H1 (cell line): ENCODE results near the gene DDR1. TPM values are rescaled to one million over a fixed set of nuclear protein-coding genes. Genes with fewer than 3 reads are reported as not detected.

Experiments used
- CTCF ChIA-PET: fragments of 300-600 bp; sonication (Branson Sonifier 250); formaldehyde crosslinking; loops from one replicate; lab custom pipeline; 2021; ENCODE audit not compliant: partially characterized antibody; lab: Charles Lee
- POLR2A ChIA-PET: fragments of 300-600 bp; sonication (Branson Sonifier 250); formaldehyde crosslinking; loops from one replicate; lab custom pipeline; 2021; ENCODE audit warnings: inconsistent platforms; ENCODE audit not compliant: partially characterized antibody; lab: Charles Lee
- DNase-seq, 2 experiments: peaks; one replicate each; pipeline versions ENCODE4 v3.0.0 to v3.0.0-alpha.2; 2010 to 2022; ENCODE audit warnings: low spot score in 2 of 2, low read depth in 1 of 2, mixed read lengths in 1 of 2
- FAIRE-seq: peaks from 2 replicates; lab custom pipeline; 2011; peaks lifted over from hg19 to GRCh38; lab: Jason Lieb, UNC
- H2AFZ ChIP-seq: 2 replicates; pipeline ENCODE4 v1.8.1; 2012; ENCODE audit warnings: low read length, inconsistent platforms
- H2AK5ac ChIP-seq: 2 replicates; pipeline ENCODE4 v1.6.1; 2013; ENCODE audit warnings: low read depth, low read length
- H2BK120ac ChIP-seq: replicated peaks from 2 replicates; pipeline ENCODE3; 2013; ENCODE audit warnings: low read depth, low read length, inconsistent platforms
- H2BK12ac ChIP-seq: 2 replicates; pipeline ENCODE4 v1.6.1; 2013; ENCODE audit warnings: low read depth, low read length
- H2BK15ac ChIP-seq: 2 replicates; pipeline ENCODE4 v1.6.1; 2013; ENCODE audit warnings: low read length
- H2BK20ac ChIP-seq: 2 replicates; pipeline ENCODE4 v1.6.1; 2013; ENCODE audit warnings: low read length
- H2BK5ac ChIP-seq: 2 replicates; pipeline ENCODE4 v1.6.1; 2013; ENCODE audit warnings: low read depth, low read length
- H3K14ac ChIP-seq: 2 replicates; pipeline ENCODE4 v1.6.1; 2013; ENCODE audit warnings: inconsistent platforms; ENCODE audit not compliant: insufficient read length
- H3K18ac ChIP-seq: 2 replicates; pipeline ENCODE4 v1.6.1; 2013; ENCODE audit warnings: low read length; ENCODE audit errors: extremely low read depth
- H3K23ac ChIP-seq: 2 replicates; pipeline ENCODE4 v1.6.1; 2013; ENCODE audit warnings: inconsistent platforms; ENCODE audit not compliant: insufficient read length
- H3K23me2 ChIP-seq: 2 replicates; pipeline ENCODE4 v1.6.1; 2013; ENCODE audit warnings: low read depth, low read length
- H3K27ac ChIP-seq: 2 replicates; pipeline ENCODE4 v1.6.1; 2011; ENCODE audit warnings: low read depth, low read length, inconsistent platforms
- H3K27me3 ChIP-seq, 4 experiments: replicated peaks in 1 of 4; 1 replicate in 1 of 4; 2 replicates in 3 of 4; pipeline versions ENCODE4 v1.6.1 to v1.8.1; 2011 to 2013; ENCODE audit warnings: low read length in 3 of 4, mild to moderate bottlenecking in 3 of 4, inconsistent platforms in 2 of 4, mixed read lengths in 2 of 4, moderate library complexity in 1 of 4; ENCODE audit not compliant: control insufficient read depth in 3 of 4, insufficient read depth in 3 of 4; ENCODE audit errors: extremely low read depth in 1 of 4
- H3K36me3 ChIP-seq, 4 experiments: 2 replicates each; pipeline versions ENCODE4 v1.6.1 to v1.8.1; 2011 to 2013; ENCODE audit warnings: mild to moderate bottlenecking in 4 of 4, low read length in 3 of 4, moderate library complexity in 2 of 4, control low read depth in 1 of 4, inconsistent platforms in 1 of 4; ENCODE audit not compliant: insufficient read depth in 4 of 4, control insufficient read depth in 2 of 4
- H3K4ac ChIP-seq: replicated peaks from 2 replicates; pipeline ENCODE3; 2013; ENCODE audit warnings: low read length, low read depth, mixed read lengths, inconsistent platforms; ENCODE audit not compliant: insufficient read length
- H3K4me1 ChIP-seq, 4 experiments: replicated peaks in 1 of 4; 1 replicate in 1 of 4; 2 replicates in 3 of 4; pipeline versions ENCODE4 v1.6.1 to v1.8.1; 2011 to 2013; ENCODE audit warnings: low read length in 3 of 4, inconsistent platforms in 2 of 4, mixed read lengths in 1 of 4; ENCODE audit not compliant: insufficient read depth in 4 of 4, control insufficient read depth in 3 of 4
- H3K4me2 ChIP-seq, 2 experiments: 2 replicates each; pipeline versions ENCODE4 v1.6.1 to v1.8.1; 2011 to 2013; ENCODE audit warnings: low read depth in 2 of 2, low read length in 2 of 2, control low read depth in 1 of 2, inconsistent platforms in 1 of 2, mild to moderate bottlenecking in 1 of 2; ENCODE audit not compliant: insufficient read depth in 1 of 2
- H3K4me3 ChIP-seq, 4 experiments: fragments of 200-600, 300-600 bp in 1 of 4; sonication (generic), shearing (Covaris generic), sonication (Bioruptor Twin) in 1 of 4; 2 replicates each; pipeline versions ENCODE4 v1.5.1 to v1.8.1; 2011 to 2016; ENCODE audit warnings: low read length in 4 of 4, low read depth in 3 of 4, control low read depth in 2 of 4, inconsistent platforms in 2 of 4, mild to moderate bottlenecking in 2 of 4, mixed read lengths in 1 of 4, moderate library complexity in 1 of 4; ENCODE audit not compliant: insufficient read depth in 2 of 4; ENCODE audit errors: extremely low read depth in 1 of 4
- H3K56ac ChIP-seq: replicated peaks from 2 replicates; pipeline ENCODE3; 2013; ENCODE audit warnings: low read depth, mild to moderate bottlenecking, mixed read lengths, low read length, inconsistent platforms; ENCODE audit not compliant: insufficient read length
- H3K79me1 ChIP-seq: 2 replicates; pipeline ENCODE4 v1.6.1; 2013; ENCODE audit warnings: low read depth, low read length, control low read depth
- H3K79me2 ChIP-seq, 2 experiments: 2 replicates each; pipeline versions ENCODE4 v1.6.1 to v1.8.1; 2012 to 2013; ENCODE audit warnings: low read length in 2 of 2, mild to moderate bottlenecking in 2 of 2, inconsistent platforms in 1 of 2; ENCODE audit not compliant: insufficient read depth in 2 of 2, control insufficient read depth in 1 of 2
- H3K9ac ChIP-seq, 4 experiments: replicated peaks in 1 of 4; 1 replicate in 1 of 4; 2 replicates in 3 of 4; pipeline versions ENCODE4 v1.6.1 to v1.8.1; 2011 to 2013; ENCODE audit warnings: low read depth in 3 of 4, low read length in 3 of 4, control low read depth in 2 of 4, mild to moderate bottlenecking in 2 of 4, moderate library complexity in 2 of 4, inconsistent platforms in 1 of 4; ENCODE audit errors: extremely low read depth in 1 of 4
- H3K9me3 ChIP-seq, 2 experiments: 2 replicates each; pipeline versions ENCODE4 v1.6.1 to v1.8.1; 2012 to 2013; ENCODE audit warnings: mild to moderate bottlenecking in 2 of 2, moderate library complexity in 2 of 2, control low read depth in 1 of 2, inconsistent platforms in 1 of 2, low read depth in 1 of 2, low read length in 1 of 2, mixed read lengths in 1 of 2; ENCODE audit not compliant: insufficient read depth in 2 of 2
- H4K20me1 ChIP-seq, 2 experiments: replicated peaks in 1 of 2; 2 replicates each; pipeline versions ENCODE3 to v1.8.1; 2011 to 2013; ENCODE audit warnings: inconsistent platforms in 2 of 2, low read length in 2 of 2, mild to moderate bottlenecking in 1 of 2; ENCODE audit not compliant: insufficient read depth in 2 of 2, control insufficient read depth in 1 of 2
- H4K5ac ChIP-seq: 2 replicates; pipeline ENCODE4 v1.6.1; 2013; ENCODE audit warnings: low read length, low read depth, mixed read lengths, inconsistent platforms; ENCODE audit not compliant: insufficient read length
- H4K8ac ChIP-seq: 2 replicates; pipeline ENCODE4 v1.8.0; 2013; ENCODE audit warnings: mild to moderate bottlenecking, moderate library complexity, low read length, inconsistent platforms; ENCODE audit not compliant: insufficient read depth; ENCODE audit errors: extremely low read depth
- H4K91ac ChIP-seq: replicated peaks from 2 replicates; pipeline ENCODE3; 2013; ENCODE audit warnings: low read length, mixed read lengths, inconsistent platforms; ENCODE audit not compliant: insufficient read length
- BACH1 ChIP-seq: IDR thresholded peaks from 2 replicates; pipeline ENCODE4 v1.6.1; 2012; ENCODE audit warnings: low read length, improper control_type of control experiment
- BCL11A ChIP-seq, 2 experiments: IDR thresholded peaks; one replicate each; pipeline ENCODE4 v1.6.1; 2011; ENCODE audit warnings: low read depth in 2 of 2, low read length in 2 of 2, mild to moderate bottlenecking in 2 of 2
- EZH2 ChIP-seq: fragments of 200-600 bp; sonication (generic); IDR thresholded peaks from 2 replicates; pipeline ENCODE4 v1.7.1; 2012; ENCODE audit warnings: low read depth, mild to moderate bottlenecking, moderate library complexity, low read length, inconsistent platforms; ENCODE audit not compliant: severe bottlenecking
- POLR2AphosphoS5 ChIP-seq: IDR thresholded peaks from 2 replicates; pipeline ENCODE4 v1.6.1; 2011; ENCODE audit warnings: low read depth, low read length
- RBBP5 ChIP-seq: IDR thresholded peaks from 2 replicates; pipeline ENCODE4 v1.7.1; 2012; ENCODE audit warnings: low read depth, mild to moderate bottlenecking, inconsistent platforms, low read length, moderate library complexity, borderline replicate concordance
- SIX5 ChIP-seq: IDR thresholded peaks from 2 replicates; pipeline ENCODE4 v1.6.1; 2011; ENCODE audit warnings: mild to moderate bottlenecking, low read depth, low read length
- SP1 ChIP-seq: IDR thresholded peaks from 2 replicates; pipeline ENCODE4 v1.6.1; 2011; ENCODE audit warnings: low read depth, low read length
- SRF ChIP-seq: IDR thresholded peaks from 2 replicates; pipeline ENCODE4 v1.6.1; 2011; ENCODE audit warnings: mild to moderate bottlenecking, low read depth, low read length, moderate library complexity
- TAF7 ChIP-seq: optimal IDR thresholded peaks from 2 replicates; pipeline ENCODE3; 2011; ENCODE audit warnings: low read depth, mild to moderate bottlenecking, inconsistent platforms, low read length, moderate library complexity, borderline replicate concordance
- WGBS, 2 experiments: shearing (Covaris generic) in 1 of 2; methylation state at CpG; one replicate each; pipeline versions ENCODE4 v1.1.6 to v1.1.7; 2013 to 2015; ENCODE audit warnings: low lambda C conversion rate in 2 of 2, mixed read lengths in 2 of 2, inconsistent platforms in 1 of 2, low coverage in 1 of 2, missing lambda C conversion rate in 1 of 2; ENCODE audit not compliant: insufficient replicate concordance in 2 of 2, insufficient coverage in 1 of 2, insufficient read length in 1 of 2; ENCODE audit errors: extremely low coverage in 1 of 2, missing lambda C conversion rate in 1 of 2; 5-methylcytosine and 5-hydroxymethylcytosine counted together
- polyA plus RNA-seq, 7 experiments: library from polyadenylated mRNA; depleted of rRNA in 3 of 7; stranded (reverse) in 5 of 7; unstranded in 2 of 7; fragments of >200 nt in 5 of 7; fragments of 200-250 nt in 2 of 7; gene quantifications; 1 replicate in 5 of 7; 2 replicates in 1 of 7; 4 replicates in 1 of 7; pipeline versions ENCODE4 v1.2.1 to v1.2.3, GENCODE V29; 2011 to 2013; ENCODE audit warnings: missing spikeins in 2 of 7, mixed read lengths in 2 of 7
- total RNA-seq: library from RNA; stranded (reverse); fragmentation: NEBNext Ultra II Directional; extraction: Animal tissue kit (Norgen Biotek cat#: 25700); gene quantifications from 2 replicates; pipeline ENCODE4 v1.2.1, GENCODE V29; 2021
- TF ChIP-seq, protein P1 (sequence below): IDR thresholded peaks from 2 replicates; pipeline ENCODE4 v1.6.1; 2011; ENCODE audit warnings: low read length, improper control_type of control experiment

Gene DDR1
- total and polyA plus RNA-seq, 2 of the 8 experiments (the other 6 are each of a cell fraction or from before 2014, with no cell fraction given) = 99.4 to 181 TPM

DNA sequence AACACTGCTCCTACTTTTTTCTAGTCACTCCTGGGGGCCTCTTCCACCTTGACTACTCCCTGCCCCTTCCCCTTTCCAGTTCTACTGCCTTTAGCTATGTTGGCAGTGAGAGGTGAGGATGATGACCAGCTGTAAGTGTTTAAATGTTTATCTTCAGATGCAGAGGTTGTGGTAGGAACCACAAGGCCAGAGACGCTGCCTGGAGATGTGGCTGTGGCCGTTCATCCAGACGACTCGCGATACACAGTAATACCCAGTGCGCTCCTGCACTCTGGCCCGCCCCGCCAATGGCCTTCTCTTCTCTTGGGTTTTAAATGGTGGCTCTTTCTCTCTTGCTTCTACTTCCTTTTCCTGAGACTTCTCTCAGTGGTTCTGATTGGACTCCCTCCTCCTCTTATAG, 34.4 kb downstream of the DDR1 start:
- Histone ChIP-seq H2AFZ (no peak overlapping the region), H3K27me3 (no peaks in the 10 kb centered on the region), H2BK20ac (no peak overlapping the region), H2BK12ac (no peak overlapping the region), H3K79me2 (no peaks in the 10 kb centered on the region; a peak in 1 of 4 replicates), H3K4me3 (no peak overlapping the region), H3K4me2 (no peak overlapping the region), H3K79me1 (no peaks in the 10 kb centered on the region), H3K23me2 (peaks cover 3% of the 10 kb centered on the region; the same call in 1 of the 2 replicates), H2BK5ac (no peak overlapping the region), H3K14ac (no peak overlapping the region), H3K9me3 (no peaks in the 10 kb centered on the region), H4K8ac (no peak overlapping the region), H3K18ac (no peak overlapping the region), H2AK5ac (no peak overlapping the region), H3K23ac (no peak overlapping the region), H3K27ac (no peak overlapping the region), H3K9ac (no peak overlapping the region), H4K20me1 (no peaks in the 10 kb centered on the region), H2BK120ac (no peak overlapping the region), H3K56ac (no peak overlapping the region), H2BK15ac (no peak overlapping the region), H3K4me1 (peaks cover 0 to 12% (median 7%) of the 10 kb centered on the region in 4 experiments; a peak in 6 of 7 replicates), H3K4ac (no peak overlapping the region), H3K36me3 (peaks cover 8 to 35% (median 17%) of the 10 kb centered on the region in 4 experiments; a peak in 7 of 8 replicates), H4K5ac (no peak overlapping the region), H4K91ac (no peak overlapping the region)
- DNase-seq (no peak), FAIRE-seq (no peak)
- 91% methylated on average over 8 of the region's 8 CpGs; no CpG with 5 or more reads in 1 of the 2 experiments for WGBS, 2 experiments
- ChIA-PET POLR2A (interaction anchor here (0.7 to 2.6 kb wide), 3 partner anchors 24 to 541 kb away, joined by 3 to 5 read pairs (median 3); no protein-coding TSS in a partner anchor), CTCF (interaction anchor here (0.6 to 16.0 kb wide), 11 partner anchors 10 to 240 kb away, joined by 3 to 285 read pairs (median 18); partner anchors contain the start of genes DDR1 and MUCL3)
- no peak for TF ChIP-seq EZH2
- TF ChIP-seq SP1 = no peak
- TF ChIP-seq SIX5 = no peak
- TF ChIP-seq BCL11A (IDR thresholded peaks at IDR 0.05; ENCODE audit: low read depth in 2 of 2, low read length in 2 of 2) = no peak
- TF ChIP-seq, protein P1, sequence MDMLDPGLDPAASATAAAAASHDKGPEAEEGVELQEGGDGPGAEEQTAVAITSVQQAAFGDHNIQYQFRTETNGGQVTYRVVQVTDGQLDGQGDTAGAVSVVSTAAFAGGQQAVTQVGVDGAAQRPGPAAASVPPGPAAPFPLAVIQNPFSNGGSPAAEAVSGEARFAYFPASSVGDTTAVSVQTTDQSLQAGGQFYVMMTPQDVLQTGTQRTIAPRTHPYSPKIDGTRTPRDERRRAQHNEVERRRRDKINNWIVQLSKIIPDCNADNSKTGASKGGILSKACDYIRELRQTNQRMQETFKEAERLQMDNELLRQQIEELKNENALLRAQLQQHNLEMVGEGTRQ = no peak
- TF ChIP-seq SRF = no peak
- no peak for TF ChIP-seq BACH1
- no peak for TF ChIP-seq TAF7
- TF ChIP-seq POLR2AphosphoS5 = no peak
- no peak for TF ChIP-seq RBBP5
